Measurements from ENCODE around the gene IFI27L1.

Gene IFI27L1

DNA sequence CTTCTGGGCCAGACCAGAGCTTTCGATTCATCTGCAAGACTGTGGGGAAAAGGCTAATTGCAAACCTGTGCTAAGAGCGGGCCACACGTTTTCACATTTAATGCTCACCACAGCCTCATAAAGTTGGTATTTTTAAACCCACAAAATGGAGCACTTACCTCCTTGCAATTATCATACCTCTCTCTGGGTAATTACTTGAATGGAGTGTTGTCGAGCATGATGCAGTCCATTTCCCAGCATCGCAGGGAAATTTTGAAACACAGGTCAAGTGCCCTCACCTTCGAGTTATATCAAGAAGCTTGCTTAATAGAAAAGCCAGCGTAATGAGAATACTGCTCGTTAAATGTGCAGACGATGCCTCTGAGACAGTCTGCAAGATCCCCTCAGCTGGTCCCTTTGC lies 57.1 kb downstream of the IFI27L1 start:
- no peak for DNase-seq

GRCh38 chr14:94139006-94139405 lies 57.9 kb downstream of the IFI27L1 start:
- no peak for DNase-seq

DNA sequence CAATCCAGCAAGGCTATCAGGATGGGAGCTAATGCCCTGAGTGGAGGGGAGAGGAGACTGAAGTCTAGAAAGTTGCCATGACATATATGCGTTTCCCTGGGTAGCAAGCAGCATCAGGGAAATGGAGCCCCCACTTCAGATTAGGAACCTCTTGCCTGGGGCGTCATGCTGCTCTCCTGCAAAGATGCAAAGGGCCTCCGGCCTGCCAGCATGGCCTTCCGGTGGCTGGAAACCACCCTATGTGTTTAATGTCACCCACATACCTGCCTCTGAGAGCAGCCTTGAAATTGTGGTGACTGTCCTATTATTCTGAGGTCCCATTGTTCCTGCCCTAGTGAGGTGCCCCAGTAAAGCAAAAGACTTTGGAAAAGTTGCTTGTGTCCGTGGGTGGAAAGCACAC lies 58.3 kb downstream of the IFI27L1 start:
- DNase-seq: no peak

DNA sequence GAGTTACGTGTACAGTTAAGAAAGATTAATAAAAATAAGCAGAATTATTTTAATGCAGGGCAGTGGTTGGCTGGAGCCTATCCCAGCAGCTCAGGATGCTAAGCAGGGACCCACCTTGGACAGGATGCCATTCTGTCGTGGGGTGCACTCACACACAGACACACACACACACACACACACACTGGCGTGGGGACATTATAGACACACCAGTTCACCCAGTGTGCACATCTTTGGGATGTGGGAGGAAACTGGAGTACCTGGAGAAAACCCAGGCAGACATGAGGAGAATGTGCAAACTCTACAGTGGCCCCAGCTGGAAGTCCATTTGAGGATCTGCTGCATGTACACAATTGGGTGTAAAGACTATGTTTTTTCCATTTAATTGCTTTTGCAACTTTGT lies 61.1 kb downstream of the IFI27L1 start:
- DNase-seq: no peak

DNA sequence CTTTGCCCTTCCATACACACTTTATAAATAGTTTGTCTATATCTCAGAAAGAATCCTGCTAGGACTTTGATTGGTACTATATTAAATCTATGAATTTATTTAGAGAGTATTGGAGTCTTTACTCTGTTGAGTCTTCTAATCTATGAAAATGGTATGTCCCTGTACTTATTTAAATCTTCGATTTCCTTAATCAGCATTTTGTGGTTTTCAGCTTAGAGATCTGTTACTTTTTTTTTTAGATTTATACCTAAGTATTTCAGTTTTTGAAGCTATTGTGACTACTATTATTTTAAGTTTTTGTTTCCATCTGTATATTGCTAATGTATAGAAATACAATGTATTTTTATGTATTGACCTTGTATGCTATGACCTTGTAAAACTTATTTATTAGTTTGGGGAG lies 61.7 kb downstream of the IFI27L1 start:
- DNase-seq: no peak

- no peak for DNase-seq
Measured at GRCh38 chr14:94143239-94143638, 62.1 kb downstream of the IFI27L1 start.

GRCh38 chr14:94143711-94144110 lies 62.6 kb downstream of the IFI27L1 start:
- no peak for DNase-seq

DNA sequence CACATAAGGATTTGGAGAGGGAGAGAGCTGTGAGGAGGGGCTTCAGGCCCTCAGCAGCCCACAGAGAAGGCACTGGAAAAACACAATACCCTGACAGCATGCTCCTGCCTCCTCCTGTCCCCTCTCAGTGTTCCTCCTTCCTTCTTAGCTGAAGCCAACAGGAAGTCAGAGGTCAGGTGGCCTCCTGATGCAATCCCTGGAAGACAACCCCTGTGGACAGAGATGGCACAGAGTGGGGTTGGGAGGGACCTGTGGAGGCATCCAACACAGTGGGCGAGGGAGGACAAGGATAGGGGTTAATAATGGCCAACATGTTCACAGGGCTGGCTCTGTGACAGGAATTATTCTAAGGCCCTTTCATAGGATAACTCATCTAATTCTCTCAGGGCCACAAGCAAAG lies 63.7 kb downstream of the IFI27L1 start:
- DNase-seq: no peak

DNA sequence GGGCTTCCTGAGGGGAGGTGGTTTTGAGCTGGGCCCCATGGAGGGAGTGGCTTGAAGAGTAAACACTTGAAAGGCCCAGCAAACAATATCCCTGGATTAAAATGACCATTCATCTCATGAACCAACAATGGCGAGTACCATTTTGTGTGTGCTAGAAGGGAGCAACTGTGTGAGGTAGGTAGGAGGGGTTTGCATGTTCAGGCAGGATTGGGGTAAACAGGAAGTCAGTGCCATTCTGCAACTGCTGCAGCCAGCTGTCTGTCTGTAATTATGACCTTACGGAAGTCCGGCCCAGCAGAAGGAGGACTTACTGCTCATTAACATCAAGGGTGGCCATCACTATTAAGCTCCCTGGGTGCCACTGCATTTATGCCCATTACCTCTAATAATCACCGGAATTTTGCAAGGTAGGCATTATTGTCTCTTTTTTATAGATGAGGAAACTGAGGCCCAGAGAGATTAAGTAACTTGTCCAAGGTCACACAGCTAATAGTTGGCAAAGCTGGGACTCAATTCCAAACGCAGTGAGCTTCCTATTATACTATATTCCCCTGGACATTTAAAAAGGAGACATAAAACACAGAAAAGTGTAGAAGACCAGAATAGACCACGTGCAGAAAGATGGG lies 64.9 kb downstream of the IFI27L1 start:
- no peak for DNase-seq
